Fibroblast of mammary gland (primary cell): ENCODE results near the gene COL4A1.

Source experiments
- DNase-seq: peaks from one replicate; pipeline ENCODE4 v3.0.0-alpha.2; 2010; ENCODE audit warnings: low read depth
- H3K4me3 ChIP-seq: 2 replicates; pipeline ENCODE4 v1.5.1; 2011; ENCODE audit warnings: low read depth, mild to moderate bottlenecking, low read length, moderate library complexity; ENCODE audit not compliant: control insufficient read depth
- CTCF ChIP-seq: conservative IDR thresholded peaks from 2 replicates; pipeline ENCODE4 v1.5.1; 2011; ENCODE audit warnings: low read depth, low read length, inconsistent platforms; ENCODE audit not compliant: control insufficient read depth, insufficient read depth

COL4A1 gene

GRCh38 chr13:110347088-110347487 lies 40.1 kb upstream of the COL4A1 start:
- no peak for TF ChIP-seq CTCF
- no peak overlapping the region for H3K4me3 ChIP-seq
- DNase-seq: no peak

GRCh38 chr13:110346661-110347067 lies 39.7 kb upstream of the COL4A1 start:
- no peak for DNase-seq
- no peak for TF ChIP-seq CTCF
- H3K4me3 ChIP-seq: no peak overlapping the region

- DNase-seq: no peak
- H3K4me3 ChIP-seq: no peak overlapping the region
- TF ChIP-seq CTCF: no peak
These were observed 38.7 kb upstream of the COL4A1 start for GRCh38 chr13:110345701-110346100.

- no peak overlapping the region for H3K4me3 ChIP-seq
- DNase-seq: no peak
- TF ChIP-seq CTCF: no peak
These were observed 38.3 kb upstream of the COL4A1 start for GRCh38 chr13:110345266-110345665.

GRCh38 chr13:110344320-110344719 lies 37.4 kb upstream of the COL4A1 start:
- no peak overlapping the region for H3K4me3 ChIP-seq
- no peak for DNase-seq
- TF ChIP-seq CTCF: no peak

GRCh38 chr13:110343241-110343865 lies 36.4 kb upstream of the COL4A1 start:
- H3K4me3 ChIP-seq: no peak overlapping the region
- TF ChIP-seq CTCF: no peak
- DNase-seq: no peak

GRCh38 chr13:110342474-110342873 lies 35.5 kb upstream of the COL4A1 start:
- no peak for DNase-seq
- TF ChIP-seq CTCF: no peak
- no peak overlapping the region for H3K4me3 ChIP-seq
